Breast epithelium (tissue), 3 donors: ENCODE results near the gene AMBP.

Source experiments
- CTCF ChIP-seq, 3 donors: fragments of 450-650 bp; IDR thresholded peaks; one replicate each; pipeline ENCODE4 v1.5.1; 2016 to 2017; ENCODE audit warnings: antibody characterized with exemption in 3 of 3, mild to moderate bottlenecking in 3 of 3, moderate library complexity in 3 of 3
- POLR2A ChIP-seq: fragments of 450-650 bp; IDR thresholded peaks from one replicate; pipeline ENCODE4 v1.6.1; 2016; ENCODE audit warnings: antibody characterized with exemption, mild to moderate bottlenecking, moderate library complexity

DNA sequence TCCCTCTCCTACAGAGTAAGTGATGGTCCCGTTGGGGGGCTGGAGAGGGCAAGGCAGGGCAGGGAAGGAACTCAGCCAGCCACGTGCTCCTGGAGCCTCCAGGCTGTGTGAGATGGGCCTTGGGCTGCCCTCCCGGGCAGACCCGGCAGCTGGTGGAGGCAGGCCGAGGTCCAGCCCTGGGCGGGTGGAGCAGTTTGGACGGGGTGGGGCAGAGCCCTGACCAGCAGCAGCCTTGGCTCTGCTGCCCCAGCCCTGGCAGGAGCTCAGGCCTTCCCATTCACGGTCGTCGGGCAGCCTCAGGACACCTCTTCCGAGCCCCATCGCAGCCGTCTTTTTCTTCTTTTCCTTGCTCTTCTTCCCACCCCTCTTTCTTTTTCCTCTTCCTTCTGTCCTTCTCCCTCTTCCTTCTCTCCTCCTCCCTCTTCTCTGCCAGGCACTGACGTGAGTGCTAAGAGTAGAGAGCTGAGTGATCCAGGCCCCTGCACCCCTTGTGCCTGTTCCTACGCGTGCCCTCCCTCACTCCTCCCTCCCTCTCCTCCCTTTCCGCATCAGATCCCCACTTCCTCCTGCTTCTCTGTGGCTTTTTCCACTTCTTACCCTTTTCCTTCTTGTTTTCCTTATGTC is 42.8 kb downstream of the AMBP start:
- no peak for TF ChIP-seq CTCF (IDR thresholded peaks at IDR 0.05)
- no peak for TF ChIP-seq POLR2A
